Retinal pigment epithelial cell (primary cell): ENCODE data around the gene WNT4.

Experiments
- DNase-seq: peaks from one replicate; pipeline ENCODE4 v3.0.0-alpha.2; 2010; ENCODE audit warnings: low read depth
- H3K4me3 ChIP-seq: 2 replicates; pipeline ENCODE4 v1.5.1; 2011; ENCODE audit warnings: mild to moderate bottlenecking, low read length, control low read depth, moderate library complexity
- CTCF ChIP-seq: conservative IDR thresholded peaks from 2 replicates; pipeline ENCODE4 v1.5.1; 2011; ENCODE audit warnings: low read depth, low read length, control low read depth, inconsistent platforms

The WNT4 gene

GRCh38 chr1:22111115-22111514, 31.8 kb downstream of the WNT4 start:
- DNase-seq = no peak
- TF ChIP-seq CTCF = no peak
- no peak overlapping the region for H3K4me3 ChIP-seq

GRCh38 chr1:22110016-22110415, 32.9 kb downstream of the WNT4 start:
- no peak for DNase-seq
- TF ChIP-seq CTCF = no peak
- H3K4me3 ChIP-seq = no peak overlapping the region

GRCh38 chr1:22108339-22109105, 34.4 kb downstream of the WNT4 start:
- H3K4me3 ChIP-seq = no peak overlapping the region
- TF ChIP-seq CTCF = no peak
- DNase-seq = no peak

GRCh38 chr1:22107126-22107525, 35.8 kb downstream of the WNT4 start:
- no peak for TF ChIP-seq CTCF
- H3K4me3 ChIP-seq = no peak overlapping the region
- DNase-seq = no peak

GRCh38 chr1:22105611-22106207, 37.2 kb downstream of the WNT4 start:
- peak; percentile 86 for TF ChIP-seq CTCF
- no peak overlapping the region for H3K4me3 ChIP-seq
- no peak for DNase-seq

- DNase-seq = no peak
- no peak for TF ChIP-seq CTCF
- H3K4me3 ChIP-seq = no peak overlapping the region
Measured at GRCh38 chr1:22104865-22105437, 37.9 kb downstream of the WNT4 start.

- no peak for TF ChIP-seq CTCF
- no peak for DNase-seq
- no peak overlapping the region for H3K4me3 ChIP-seq
Measured at GRCh38 chr1:22104094-22104493, 38.8 kb downstream of the WNT4 start.
